ENCODE data around the gene MED12L. TPM values are rescaled to one million over a fixed set of nuclear protein-coding genes. Genes with fewer than 3 reads are reported as not detected.

The MED12L gene
- polyA plus RNA-seq, 1 of the 3 experiments (the other 2 are of a cell fraction): 0.03 TPM

GRCh38 chr3:151312972-151313371, 227.5 kb downstream of the MED12L start:
- no peak overlapping the region for H3K27ac ChIP-seq (ENCODE audit: low read depth in 2 of 2, low read length in 1 of 2)
- no peaks in the 10 kb centered on the region; a peak in 1 of 4 replicates for H3K4me1 ChIP-seq (ENCODE audit: control insufficient read depth in 1 of 2, insufficient read depth in 2 of 2, low read depth in 1 of 2, low read length in 1 of 2)
- ChIA-PET POLR2A (no interaction called here), CTCF (interaction anchor here (0.9 kb wide), 1 partner anchor 16 kb away, joined by 3 read pairs; no protein-coding TSS in a partner anchor)
- no peaks in the 10 kb centered on the region for H3K36me3 ChIP-seq (replicated peaks in 1 of 2; ENCODE audit: control insufficient read depth in 1 of 2, insufficient read depth in 2 of 2, low read length in 1 of 2)
- H2AFZ ChIP-seq (ENCODE audit: low read depth): no peak overlapping the region
- H4K20me1 ChIP-seq (ENCODE audit: insufficient read depth): no peaks in the 10 kb centered on the region
- no peaks in the 10 kb centered on the region for H3K9me2 ChIP-seq
- 58% methylated on average over 3 of the region's 3 CpGs for WGBS (ENCODE audit: low lambda C conversion rate)
- no peaks in the 10 kb centered on the region for H3K27me3 ChIP-seq (ENCODE audit: insufficient read depth)
- no peak overlapping the region for H3K4me3 ChIP-seq (ENCODE audit: low read depth in 2 of 2, low read length in 1 of 2)
- H3K79me2 ChIP-seq (ENCODE audit: insufficient read depth): no peaks in the 10 kb centered on the region
- H3K9ac ChIP-seq: no peak overlapping the region
- H3K9me3 ChIP-seq: no peaks in the 10 kb centered on the region; the same call in 1 of the 2 replicates
- TF ChIP-seq TAF1 (IDR thresholded peaks at IDR 0.05; ENCODE audit: borderline replicate concordance, low read depth, low read length) (no peak), SIN3A (IDR thresholded peaks at IDR 0.05; ENCODE audit: borderline replicate concordance, low read depth, low read length) (no peak), ELF1 (IDR thresholded peaks at IDR 0.05) (no peak), REST (IDR thresholded peaks at IDR 0.05; ENCODE audit: low read depth, low read length) (no peak), ZBTB33 (IDR thresholded peaks at IDR 0.05; ENCODE audit: borderline replicate concordance, low read depth) (no peak), EP300 (IDR thresholded peaks at IDR 0.05; ENCODE audit: borderline replicate concordance in 1 of 2, low read depth in 1 of 2, low read length in 1 of 2) (no peak), RCOR1 (IDR thresholded peaks at IDR 0.05; ENCODE audit: low read length) (no peak), MAX (IDR thresholded peaks at IDR 0.05; ENCODE audit: low read depth) (no peak), EZH2phosphoT487 (IDR thresholded peaks at IDR 0.05; ENCODE audit: borderline replicate concordance, low read depth) (no peak), IRF3 (IDR thresholded peaks at IDR 0.05; ENCODE audit: low read depth, low read length) (no peak), PBX3 (IDR thresholded peaks at IDR 0.05) (no peak), RXRA (IDR thresholded peaks at IDR 0.05; ENCODE audit: borderline replicate concordance, low read depth) (no peak), USF2 (IDR thresholded peaks at IDR 0.05; ENCODE audit: borderline replicate concordance, low read depth, low read length) (no peak), FOXM1 (IDR thresholded peaks at IDR 0.05; ENCODE audit: low read depth) (no peak), USF1 (IDR thresholded peaks at IDR 0.05; ENCODE audit: borderline replicate concordance, low read depth) (no peak), YY1 (IDR thresholded peaks at IDR 0.05; ENCODE audit: low read depth) (no peak)
- no peaks in the 10 kb centered on the region for H3F3A ChIP-seq (replicated peaks; ENCODE audit: insufficient read depth)
- no peak for DNase-seq
- H3K4me2 ChIP-seq: no peak overlapping the region

Data from SK-N-SH (cell line).